GM23338 (cell line): ENCODE data around the gene LEAP2. TPM values are rescaled to one million over a fixed set of nuclear protein-coding genes. Genes with fewer than 3 reads are reported as not detected.

ENCODE experiments used
- ATAC-seq: fragments of 200-7000 bp; cut with Tn5 transposase; 3 replicates; pipeline ENCODE4 v1.9.1; 2020
- DNase-seq: peaks from one replicate; pipeline ENCODE4 v3.0.0-alpha.2; 2015; ENCODE audit warnings: low spot score
- H2AFZ ChIP-seq: fragments of 200-600 bp; sonication (generic); 2 replicates; pipeline ENCODE4 v1.8.0; 2016; ENCODE audit warnings: antibody characterized with exemption, mild to moderate bottlenecking, moderate library complexity
- H3F3A ChIP-seq: fragments of 200-600 bp; sonication (generic); replicated peaks from 2 replicates; pipeline ENCODE4 v1.8.0; 2017; ENCODE audit warnings: antibody characterized with exemption, mixed run types, low read depth
- H3K27ac ChIP-seq: fragments of 200-600 bp; sonication (generic); 2 replicates; pipeline ENCODE4 v1.6.1; 2016; ENCODE audit warnings: low read depth
- H3K27me3 ChIP-seq: fragments of 200-600 bp; sonication (generic); 2 replicates; pipeline ENCODE4 v1.8.0; 2016; ENCODE audit warnings: mild to moderate bottlenecking, mixed run types, moderate library complexity; ENCODE audit not compliant: insufficient read depth
- H3K36me3 ChIP-seq: fragments of 200-600 bp; sonication (generic); 2 replicates; pipeline ENCODE4 v1.8.0; 2016; ENCODE audit warnings: mild to moderate bottlenecking; ENCODE audit not compliant: insufficient read depth
- H3K4me1 ChIP-seq: fragments of 200-600 bp; sonication (generic); 2 replicates; pipeline ENCODE4 v1.8.0; 2016; ENCODE audit warnings: mild to moderate bottlenecking, moderate library complexity; ENCODE audit not compliant: insufficient read depth
- H3K4me2 ChIP-seq: fragments of 200-600 bp; sonication (generic); 2 replicates; pipeline ENCODE4 v1.7.1; 2017; ENCODE audit warnings: mixed run types
- H3K4me3 ChIP-seq: fragments of 200-600 bp; sonication (generic); 2 replicates; pipeline ENCODE4 v1.6.1; 2016; ENCODE audit warnings: mixed run types
- H3K79me2 ChIP-seq: fragments of 200-600 bp; sonication (generic); replicated peaks from 2 replicates; pipeline ENCODE4 v1.8.0; 2017; ENCODE audit warnings: mild to moderate bottlenecking; ENCODE audit not compliant: insufficient read depth
- H3K9me2 ChIP-seq: fragments of 200-600 bp; sonication (generic); 2 replicates; pipeline ENCODE4 v1.8.0; 2017; ENCODE audit not compliant: insufficient read depth
- H4K20me1 ChIP-seq: fragments of 200-600 bp; sonication (generic); replicated peaks from 2 replicates; pipeline ENCODE4 v1.8.0; 2017; ENCODE audit warnings: mild to moderate bottlenecking; ENCODE audit not compliant: insufficient read depth
- H3K27ac Mint-ChIP-seq: 2 replicates; pipeline ENCODE4 v1.8.0; 2020; ENCODE audit warnings: inconsistent platforms, mild to moderate bottlenecking, moderate library complexity, mixed read lengths
- H3K27me3 Mint-ChIP-seq: 3 replicates; pipeline ENCODE4 v1.8.0; 2022; ENCODE audit warnings: low read depth, mild to moderate bottlenecking, moderate library complexity, mixed read lengths, inconsistent platforms; ENCODE audit not compliant: insufficient read depth, poor library complexity
- H3K36me3 Mint-ChIP-seq: 3 replicates; pipeline ENCODE4 v1.8.0; 2021; ENCODE audit warnings: low read depth, mild to moderate bottlenecking, inconsistent platforms, moderate library complexity, mixed read lengths
- H3K4me1 Mint-ChIP-seq: 3 replicates; pipeline ENCODE4 v1.8.0; 2020; ENCODE audit warnings: mild to moderate bottlenecking, inconsistent platforms, mixed read lengths
- H3K4me3 Mint-ChIP-seq: 3 replicates; pipeline ENCODE4 v1.8.0; 2021; ENCODE audit warnings: moderate library complexity, mild to moderate bottlenecking, inconsistent platforms, mixed read lengths
- H3K9me3 Mint-ChIP-seq: 3 replicates; pipeline ENCODE4 v1.8.0; 2020; ENCODE audit warnings: moderate library complexity, mild to moderate bottlenecking, inconsistent platforms, mixed read lengths
- CREB1 ChIP-seq: fragments of 250-450 bp; sonication (Bioruptor Pico); IDR thresholded peaks from 2 replicates; pipeline ENCODE4 v1.5.0; 2020; ENCODE audit warnings: low read depth, mild to moderate bottlenecking, moderate library complexity
- CTCF ChIP-seq, 2 experiments: fragments of 200-600 bp in 1 of 2; sonication (generic) in 1 of 2; conservative IDR thresholded peaks; 2 replicates each; pipeline versions ENCODE4 v1.5.1 to v1.6.1; 2016 to 2017; ENCODE audit warnings: antibody characterized with exemption in 2 of 2, low read depth in 2 of 2, mild to moderate bottlenecking in 2 of 2, moderate library complexity in 1 of 2
- ETS1 ChIP-seq: IDR thresholded peaks from 2 replicates; pipeline ENCODE4 v1.6.1; 2016; ENCODE audit warnings: antibody characterized with exemption
- EZH2 ChIP-seq: fragments of 200-600 bp; sonication (generic); IDR thresholded peaks from one replicate; pipeline ENCODE4 v1.8.0; 2017; ENCODE audit warnings: antibody characterized with exemption, mild to moderate bottlenecking, low read depth; ENCODE audit not compliant: unreplicated experiment
- EZH2phosphoT487 ChIP-seq: fragments of 200-600 bp; sonication (generic); IDR thresholded peaks from one replicate; pipeline ENCODE4 v1.8.1; 2018; ENCODE audit warnings: antibody characterized with exemption; ENCODE audit not compliant: unreplicated experiment
- JUNB ChIP-seq: IDR thresholded peaks from one replicate; pipeline ENCODE4 v1.6.1; 2016; ENCODE audit warnings: antibody characterized with exemption; ENCODE audit not compliant: unreplicated experiment
- NANOG ChIP-seq: IDR thresholded peaks from 2 replicates; pipeline ENCODE4 v1.6.1; 2016; ENCODE audit warnings: antibody characterized with exemption, borderline replicate concordance
- POLR2AphosphoS5 ChIP-seq: IDR thresholded peaks from 2 replicates; pipeline ENCODE4 v1.6.1; 2016; ENCODE audit warnings: antibody characterized with exemption, low read depth
- REST ChIP-seq: IDR thresholded peaks from one replicate; pipeline ENCODE4 v1.6.1; 2018; ENCODE audit warnings: antibody characterized with exemption; ENCODE audit not compliant: unreplicated experiment
- STAT1 ChIP-seq: IDR thresholded peaks from one replicate; pipeline ENCODE4 v1.6.1; 2016; ENCODE audit warnings: antibody characterized with exemption; ENCODE audit not compliant: unreplicated experiment
- ZNF114 ChIP-seq: fragments of 250-450 bp; sonication (Bioruptor Pico); IDR thresholded peaks from 2 replicates; pipeline ENCODE4 v1.5.0; 2020; ENCODE audit warnings: mild to moderate bottlenecking, moderate library complexity
- ZNF331 ChIP-seq: fragments of 250-450 bp; sonication (Bioruptor Pico); IDR thresholded peaks from 2 replicates; pipeline ENCODE4 v1.5.0; 2020; ENCODE audit warnings: low read depth, mild to moderate bottlenecking, moderate library complexity
- ZNF462 ChIP-seq: fragments of 250-450 bp; sonication (Bioruptor Pico); IDR thresholded peaks from 2 replicates; pipeline ENCODE4 v1.5.0; 2020; ENCODE audit warnings: mild to moderate bottlenecking, moderate library complexity
- polyA plus RNA-seq: library from polyadenylated mRNA; unstranded; fragments of >200 nt; fragmentation: Nextera tagmentation; extraction: Ambion mirVana; gene quantifications from 2 replicates; pipeline ENCODE4 v1.2.1, GENCODE V29; 2016
- total RNA-seq: library from RNA; depleted of rRNA; stranded (reverse); fragments of >200 nt; shearing (Covaris generic); gene quantifications from 2 replicates; pipeline ENCODE4 v1.2.3, GENCODE V29; 2014

LEAP2 gene
- total and polyA plus RNA-seq, 2 experiments from 2014 or later = 1.5 to 1.8 TPM

GRCh38 chr5:132883261-132883834 lies 9.9 kb downstream of the LEAP2 start (continued):
- TF ChIP-seq CREB1 (CRISPR knock-in tag) (no peak), ZNF114 (CRISPR knock-in tag) (no peak), NANOG (no peak)

- peaks cover 52% of the 10 kb centered on the region for H3K36me3 ChIP-seq
- no peaks in the 10 kb centered on the region for H3K4me1 ChIP-seq
- DNase-seq (no peak), ATAC-seq (no peak)
- no peak overlapping the region for H2AFZ ChIP-seq
- TF ChIP-seq EZH2phosphoT487 (no peak), POLR2AphosphoS5 (no peak), EZH2 (no peak), NANOG (no peak), ETS1 (no peak), JUNB (no peak), CTCF (conservative IDR thresholded peaks at IDR 0.05; ENCODE audit: low read depth in 2 of 2) (no peak), REST (no peak), ZNF114 (CRISPR knock-in tag) (no peak), ZNF331 (CRISPR knock-in tag) (no peak), STAT1 (no peak), CREB1 (CRISPR knock-in tag) (no peak), ZNF462 (no peak)
- H3K4me1 Mint-ChIP-seq = no peaks in the 10 kb centered on the region
- no peak overlapping the region for H3K4me3 Mint-ChIP-seq
- no peaks in the 10 kb centered on the region for H3K9me3 Mint-ChIP-seq
- H4K20me1 ChIP-seq = peaks cover 4% of the 10 kb centered on the region; the same call in 1 of the 2 replicates
- H3K27me3 Mint-ChIP-seq = no peaks in the 10 kb centered on the region
- no peaks in the 10 kb centered on the region for H3K27me3 ChIP-seq
- no peak overlapping the region for H3K4me3 ChIP-seq
- H3K9me2 ChIP-seq = no peaks in the 10 kb centered on the region
- no peak overlapping the region for H3K27ac Mint-ChIP-seq
- no peaks in the 10 kb centered on the region for H3K79me2 ChIP-seq
- H3K4me2 ChIP-seq = no peak overlapping the region
- peaks cover 66% of the 10 kb centered on the region for H3K36me3 Mint-ChIP-seq
- no peak overlapping the region for H3K27ac ChIP-seq
- no peaks in the 10 kb centered on the region for H3F3A ChIP-seq
These were observed 11.1 kb downstream of the LEAP2 start for GRCh38 chr5:132884548-132884947.
